Mesenteric fat pad (tissue), 1 donor: ENCODE measurements around the gene PARVA. TPM values are rescaled to one million over a fixed set of nuclear protein-coding genes. Genes with fewer than 3 reads are reported as not detected.

Experiments
- DNase-seq: peaks from one replicate; pipeline ENCODE4 v3.0.0-alpha.2; 2020; ENCODE audit warnings: low spot score
- total RNA-seq: library from RNA; stranded (reverse); fragmentation: NEBNext Ultra II Directional; extraction: Animal tissue kit (Norgen Biotek cat#: 25700); gene quantifications from one replicate; pipeline ENCODE4 v1.2.1, GENCODE V29; 2021
- donor health status: DM: yes; HTN: yes; CAD: no.

The PARVA gene
- total RNA-seq, 1 donor from 2014 or later = 223 TPM

DNA sequence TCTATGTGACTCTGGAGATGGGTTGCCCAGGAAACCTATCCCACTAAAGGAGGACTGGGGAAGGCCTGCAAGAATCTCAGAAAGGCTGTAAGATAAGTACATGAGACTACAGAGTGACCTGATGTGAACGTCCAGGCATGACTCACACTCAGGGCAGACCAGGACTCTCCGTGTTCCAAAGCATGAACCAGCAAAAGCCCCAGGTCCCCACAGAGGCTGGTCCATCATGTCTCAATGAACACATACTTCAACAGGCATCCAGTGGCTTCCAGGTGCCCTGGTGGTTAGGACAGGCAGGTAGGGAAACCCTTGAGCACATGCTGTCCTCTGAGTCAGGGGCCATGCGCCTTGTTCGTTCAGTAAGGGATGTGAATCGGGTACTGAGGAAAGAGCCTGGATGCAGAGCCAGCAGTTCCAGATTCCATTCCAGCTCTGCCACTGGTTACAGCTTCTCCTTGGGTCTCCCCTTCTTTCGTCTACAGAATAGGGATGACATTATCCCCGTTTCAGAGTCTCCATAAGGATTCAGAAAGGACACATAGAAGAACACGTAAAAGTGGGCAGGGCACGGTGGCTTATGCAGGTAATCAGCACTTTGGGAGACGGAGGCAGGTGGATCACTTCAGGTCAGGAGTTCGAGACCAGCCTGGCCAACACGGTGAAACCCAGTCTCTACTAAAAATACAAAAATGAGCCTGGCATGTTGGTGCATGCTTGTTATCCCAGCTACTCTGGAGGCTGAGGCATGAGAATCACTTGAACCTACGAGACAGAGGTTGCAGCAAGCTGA is 167.8 kb downstream of the PARVA start:
- DNase-seq = no peak

DNA sequence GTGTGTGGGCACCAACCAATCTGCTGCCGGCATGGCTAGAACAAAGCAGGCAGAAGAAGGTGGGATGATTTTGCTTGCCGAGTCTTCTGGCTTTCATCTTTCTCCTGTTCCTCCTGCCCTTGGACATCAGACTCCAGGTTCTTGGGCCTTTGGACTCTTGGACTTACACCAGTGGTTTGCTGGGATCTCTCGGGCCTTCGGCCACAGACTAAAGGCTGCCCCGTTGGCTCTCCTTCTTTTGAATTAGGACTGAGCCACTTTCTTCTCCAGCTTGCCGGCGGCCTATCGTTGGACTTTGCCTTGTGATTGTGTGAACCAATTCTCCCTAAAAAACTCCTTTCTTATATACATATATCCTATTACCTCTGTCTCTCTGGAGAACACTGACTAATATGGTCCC is 168.8 kb downstream of the PARVA start:
- DNase-seq = no peak

GRCh38 chr11:12546660-12547059 is 169.3 kb downstream of the PARVA start:
- DNase-seq = no peak

GRCh38 chr11:12547953-12548650 is 170.7 kb downstream of the PARVA start:
- no peak for DNase-seq

DNA sequence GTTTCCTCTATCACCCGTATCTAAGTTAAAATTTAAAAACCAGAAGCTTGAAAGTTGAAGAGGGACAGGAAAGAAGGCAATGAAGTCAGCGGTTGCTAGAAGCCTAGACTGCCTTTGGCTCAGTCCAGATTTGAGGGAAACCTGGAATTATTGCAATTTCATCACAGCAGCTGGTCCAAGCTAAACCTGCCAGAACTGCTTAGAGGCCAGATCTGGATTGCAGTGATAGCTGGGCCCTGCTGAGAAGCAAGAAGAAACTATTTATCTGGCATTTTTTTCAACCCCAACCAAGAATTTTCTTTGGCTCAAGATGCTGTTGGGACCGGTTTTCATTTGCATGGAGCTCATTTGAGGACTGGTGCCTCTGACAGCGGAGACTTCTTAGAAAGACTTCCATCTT is 175.3 kb downstream of the PARVA start:
- no peak for DNase-seq

- DNase-seq = no peak
Observed at GRCh38 chr11:12554122-12554521, 176.8 kb downstream of the PARVA start.

DNA sequence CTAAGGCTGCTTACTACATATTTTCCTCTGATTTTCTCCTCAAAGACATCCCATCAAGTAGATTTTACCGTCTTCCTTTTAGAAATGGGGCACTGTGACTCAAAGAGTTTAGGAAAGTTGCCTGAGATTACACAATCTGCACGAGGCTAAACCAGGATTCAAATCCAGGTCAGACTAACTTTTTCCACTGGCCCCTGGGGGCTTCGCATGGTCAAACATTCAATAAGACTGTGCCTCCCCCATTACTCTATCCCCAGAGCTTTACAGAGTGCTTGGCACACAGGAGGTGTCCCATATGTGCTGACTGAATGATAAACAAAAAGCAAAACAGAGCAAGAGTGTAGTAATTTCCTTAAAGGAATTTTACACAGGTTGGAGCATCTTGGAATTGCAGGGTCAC is 178.8 kb downstream of the PARVA start:
- DNase-seq = no peak

DNA sequence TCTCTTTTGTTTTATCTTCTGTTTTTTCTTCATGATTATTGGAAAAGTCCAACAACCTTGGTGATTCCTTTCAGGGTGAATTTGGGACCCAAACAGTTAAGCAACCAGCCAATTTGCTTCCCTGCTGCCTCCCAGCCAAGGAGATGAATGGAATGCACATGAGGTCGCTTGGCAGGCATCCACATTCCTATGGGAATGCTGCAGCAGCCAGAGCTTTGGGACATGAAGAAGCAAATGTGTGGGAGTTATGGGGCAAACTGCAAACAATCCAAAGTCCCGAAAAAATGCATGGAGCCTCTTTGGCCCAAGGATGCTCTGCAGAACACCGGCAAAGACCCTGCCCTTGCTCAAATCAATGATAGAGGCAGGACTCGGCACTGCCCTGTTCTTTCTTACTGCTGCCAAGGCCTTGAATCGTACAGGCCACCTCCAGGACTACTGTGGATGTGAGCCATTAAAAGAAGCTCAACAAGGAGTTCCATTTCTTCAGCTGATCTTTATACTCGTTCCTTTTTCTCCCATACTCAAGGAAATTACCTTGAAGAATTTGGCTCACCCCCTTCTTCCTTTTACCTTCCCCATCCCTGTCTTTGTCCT is 179.5 kb downstream of the PARVA start:
- no peak for DNase-seq

- no peak for DNase-seq
Observed at GRCh38 chr11:12559011-12559410, 181.6 kb downstream of the PARVA start.

DNA sequence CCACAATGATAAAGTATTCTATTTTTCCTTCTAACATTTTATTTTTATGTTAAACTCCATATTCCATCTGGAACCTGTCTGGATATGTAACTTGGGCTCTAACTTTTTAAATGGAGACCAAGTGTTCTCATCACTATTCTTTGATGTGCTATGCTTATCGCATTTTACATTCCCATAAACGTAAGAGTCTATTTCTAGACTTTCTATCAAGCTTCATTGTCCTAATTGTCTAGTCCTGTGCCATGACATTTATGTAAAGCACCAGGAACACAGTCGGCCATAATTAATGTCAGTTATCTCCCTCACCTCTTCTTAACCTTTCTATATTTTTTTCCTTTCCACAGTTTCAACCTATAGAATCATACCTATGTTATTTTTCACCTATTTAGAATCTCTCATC is 183.0 kb downstream of the PARVA start:
- no peak for DNase-seq

GRCh38 chr11:12560861-12561260 is 183.5 kb downstream of the PARVA start:
- no peak for DNase-seq

- no peak for DNase-seq
Observed at GRCh38 chr11:12564012-12564411, 186.6 kb downstream of the PARVA start.

GRCh38 chr11:12565406-12565805 is 188.0 kb downstream of the PARVA start:
- DNase-seq = no peak

DNA sequence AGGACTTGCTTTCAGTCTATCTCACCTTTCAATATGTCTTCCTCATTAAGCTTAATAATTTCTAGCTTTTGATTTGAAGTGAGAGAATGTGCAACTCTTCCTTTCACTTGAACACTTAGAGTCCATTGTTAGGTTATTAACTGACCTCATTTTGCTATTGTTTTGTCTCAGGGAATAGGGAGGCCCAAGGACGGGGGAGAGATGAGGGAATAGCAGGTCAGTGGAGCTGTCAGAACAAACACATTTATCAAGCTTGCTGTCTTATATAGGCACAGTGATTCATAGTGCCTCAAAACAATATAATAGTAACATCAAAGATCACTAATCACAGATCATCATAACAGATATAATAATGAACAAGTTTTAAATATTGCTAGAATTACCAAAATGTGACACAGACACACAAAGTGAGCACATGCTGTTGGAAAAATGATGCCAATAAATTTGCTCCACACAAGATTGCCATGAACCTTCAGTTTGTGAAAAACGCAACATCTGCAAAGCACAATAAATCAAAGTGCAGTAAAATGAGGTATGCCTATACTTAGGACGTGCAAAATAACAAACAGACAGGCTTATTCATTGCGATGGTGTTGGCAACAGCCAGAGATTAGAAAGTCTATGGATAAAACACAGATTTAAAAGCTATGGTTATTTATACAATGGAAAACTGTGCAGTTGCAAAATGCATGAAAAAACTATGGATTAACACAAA is 190.5 kb downstream of the PARVA start:
- no peak for DNase-seq

DNA sequence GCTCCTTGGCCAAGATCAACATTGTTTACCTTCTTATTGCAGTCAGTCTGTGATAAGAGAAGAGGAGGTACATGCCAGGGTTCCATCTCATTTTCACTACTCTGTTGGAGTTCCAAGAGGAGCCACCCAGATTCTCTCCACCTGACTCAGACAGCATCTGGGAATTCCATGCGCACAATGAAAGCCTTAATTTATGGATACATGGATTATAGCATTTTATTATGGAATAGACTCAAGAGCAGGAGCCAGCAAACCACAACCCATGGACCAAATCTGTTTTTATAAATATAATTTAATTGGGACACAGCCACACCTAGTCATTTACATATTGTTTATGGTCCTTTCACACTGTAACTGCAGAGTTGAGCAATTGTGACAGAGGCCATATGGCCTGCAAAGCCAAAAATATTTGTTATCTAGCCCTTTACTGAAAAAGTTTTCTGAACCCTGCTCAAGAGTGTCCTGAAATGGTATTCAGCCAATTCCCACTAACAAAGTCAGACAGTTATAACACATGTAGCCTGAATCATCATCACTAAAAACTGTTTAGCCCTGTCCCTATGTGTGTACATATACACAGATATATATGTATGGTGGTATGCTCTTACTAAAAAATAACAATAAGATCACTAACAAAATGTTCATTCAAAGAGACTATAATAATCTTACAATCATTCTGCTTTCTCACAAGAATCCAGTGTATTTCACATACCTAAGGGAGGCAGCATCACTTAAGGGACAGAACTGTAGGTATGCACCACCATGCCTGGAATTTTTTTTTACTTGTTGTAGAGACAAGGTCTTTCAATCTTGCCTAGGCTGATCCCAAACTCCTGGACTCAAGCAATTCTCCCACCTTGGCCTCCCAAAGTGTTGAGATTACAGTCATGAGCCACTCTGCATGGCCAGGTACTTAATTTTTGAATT is 192.4 kb downstream of the PARVA start:
- DNase-seq = no peak

GRCh38 chr11:12573707-12574485 is 196.5 kb downstream of the PARVA start:
- DNase-seq = no peak

DNA sequence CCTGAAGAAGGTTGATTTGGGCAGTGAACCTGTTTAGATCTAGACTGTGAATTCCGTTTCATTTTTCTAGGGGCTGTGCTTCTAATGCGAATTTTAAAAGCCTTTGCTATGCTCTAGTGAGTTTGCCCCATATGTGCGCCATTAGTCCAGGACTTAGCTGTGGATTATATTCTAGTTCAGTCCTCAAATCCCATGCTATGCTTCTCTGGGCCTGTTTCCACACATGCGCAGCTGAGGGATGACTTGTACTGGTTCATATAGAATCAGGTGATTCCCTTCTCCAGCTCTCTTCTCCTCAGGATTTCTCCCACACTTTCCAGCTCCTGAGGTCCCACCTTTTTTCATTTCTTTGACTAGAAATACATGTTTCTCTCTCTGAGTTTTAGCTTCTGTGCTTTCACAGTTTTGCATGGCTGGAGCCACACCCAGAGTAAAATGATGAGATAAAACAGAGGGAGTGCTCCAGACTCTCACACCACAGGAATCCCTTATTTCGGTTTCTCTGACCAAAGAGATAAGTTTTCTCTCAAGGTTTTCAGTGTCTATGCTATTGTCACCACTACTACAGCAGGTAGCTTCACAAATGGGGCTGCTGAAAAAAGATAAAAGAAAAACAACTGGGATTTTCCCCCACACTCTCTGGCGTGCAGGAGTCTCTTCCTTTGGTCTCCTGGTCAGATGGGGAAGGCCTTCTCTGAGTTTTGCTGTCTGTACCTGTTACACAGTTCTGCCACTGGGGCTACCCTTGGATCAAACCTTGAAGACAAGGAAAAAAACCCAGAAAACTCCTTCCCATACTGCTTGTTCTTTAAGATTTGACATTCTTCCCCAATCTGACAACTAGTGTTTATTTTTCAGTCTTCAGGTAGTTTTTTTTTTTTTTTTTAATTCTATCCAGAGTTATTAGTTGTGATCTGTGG is 200.6 kb downstream of the PARVA start:
- no peak for DNase-seq

- DNase-seq = no peak
Observed at GRCh38 chr11:12581416-12581815, 204.0 kb downstream of the PARVA start.

GRCh38 chr11:12581923-12582322 is 204.6 kb downstream of the PARVA start:
- no peak for DNase-seq
